Common myeloid progenitor, CD34-positive (primary cell): ENCODE measurements around the gene MEF2C.

Experiments
- CTCF ChIA-PET: fragments of 350-600 bp; sonication (Branson Sonifier 250); formaldehyde crosslinking; loops from one replicate; lab custom pipeline; 2021; ENCODE audit warnings: antibody characterized with exemption; lab: Charles Lee
- POLR2A ChIA-PET: fragments of 350-600 bp; sonication (Branson Sonifier 250); formaldehyde crosslinking; loops from one replicate; lab custom pipeline; 2021; ENCODE audit warnings: antibody characterized with exemption; lab: Charles Lee
- DNase-seq, 3 donors: peaks; one replicate each; pipeline versions ENCODE4 v3.0.0 to v3.0.0-alpha.2; 2013
- H3K27ac ChIP-seq, 2 experiments: 1 replicate in 1 of 2; 2 replicates in 1 of 2; pipeline ENCODE4 v1.7.0; 2013; ENCODE audit warnings: inconsistent platforms in 2 of 2, low read length in 2 of 2, mild to moderate bottlenecking in 2 of 2, low read depth in 1 of 2, moderate library complexity in 1 of 2; ENCODE audit not compliant: severe bottlenecking in 2 of 2, insufficient read depth in 1 of 2, poor library complexity in 1 of 2
- H3K27me3 ChIP-seq, 5 experiments: replicated peaks in 2 of 5; 1 replicate in 3 of 5; 2 replicates in 2 of 5; pipeline versions ENCODE4 v1.6.1 to v1.7.0; 2013; ENCODE audit warnings: low read length in 4 of 5, mild to moderate bottlenecking in 2 of 5, moderate library complexity in 2 of 5, inconsistent platforms in 1 of 5; ENCODE audit not compliant: insufficient read depth in 5 of 5, control insufficient read depth in 4 of 5
- H3K36me3 ChIP-seq, 4 experiments: 1 replicate in 2 of 4; 2 replicates in 2 of 4; pipeline versions ENCODE4 v1.6.1 to v1.7.0; 2013; ENCODE audit warnings: low read length in 3 of 4, control low read depth in 1 of 4, mild to moderate bottlenecking in 1 of 4; ENCODE audit not compliant: control insufficient read depth in 4 of 4, insufficient read depth in 4 of 4
- H3K4me1 ChIP-seq, 4 experiments: 1 replicate in 3 of 4; 2 replicates in 1 of 4; pipeline versions ENCODE4 v1.6.1 to v1.7.1; 2013; ENCODE audit warnings: low read length in 3 of 4, mild to moderate bottlenecking in 3 of 4, control low read depth in 1 of 4, inconsistent platforms in 1 of 4, moderate library complexity in 1 of 4; ENCODE audit not compliant: control insufficient read depth in 4 of 4, insufficient read depth in 4 of 4; ENCODE audit errors: control extremely low read depth in 1 of 4
- H3K4me3 ChIP-seq, 7 experiments: 1 replicate in 4 of 7; 2 replicates in 3 of 7; pipeline versions ENCODE4 v1.5.1 to v1.7.0; 2013; ENCODE audit warnings: mild to moderate bottlenecking in 7 of 7, low read length in 6 of 7, moderate library complexity in 6 of 7, inconsistent platforms in 2 of 7, low read depth in 2 of 7, control low read depth in 1 of 7; ENCODE audit not compliant: insufficient read depth in 4 of 7, control insufficient read depth in 1 of 7; ENCODE audit errors: extremely low read depth in 1 of 7
- H3K9me3 ChIP-seq, 5 experiments: 1 replicate in 4 of 5; 2 replicates in 1 of 5; pipeline versions ENCODE4 v1.6.1 to v1.7.1; 2013; ENCODE audit warnings: low read length in 4 of 5, mild to moderate bottlenecking in 2 of 5, inconsistent platforms in 1 of 5, low read depth in 1 of 5, moderate library complexity in 1 of 5; ENCODE audit not compliant: control insufficient read depth in 4 of 5, insufficient read depth in 2 of 5; ENCODE audit errors: control extremely low read depth in 1 of 5
- WGBS: methylation state at CpG from one replicate; pipeline ENCODE4 v1.1.5; 2013; ENCODE audit not compliant: insufficient coverage; 5-methylcytosine and 5-hydroxymethylcytosine counted together

MEF2C gene

DNA sequence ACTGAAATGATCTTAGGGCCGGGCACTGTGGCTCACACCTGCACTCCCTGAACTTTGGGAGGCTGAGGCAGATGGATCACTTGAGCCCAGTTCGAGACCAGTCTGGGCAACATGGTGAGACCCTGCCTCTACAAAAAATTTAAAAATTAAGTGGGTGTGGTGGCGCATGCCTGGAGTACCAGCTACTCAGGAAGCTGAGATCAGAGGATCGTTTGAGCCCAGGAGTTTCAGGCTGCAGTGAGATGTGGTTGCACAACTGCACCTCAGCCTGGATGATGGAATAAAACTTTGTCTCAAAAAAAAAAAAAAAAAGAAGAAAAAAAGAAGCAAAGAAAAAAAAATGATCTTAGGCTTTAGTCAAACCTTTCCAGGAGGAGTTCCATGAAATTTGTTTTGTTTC lies 41.8 kb downstream of the MEF2C start:
- Histone ChIP-seq H3K4me1 (peaks cover 2 to 16% (median 5%) of the 10 kb centered on the region in 4 experiments), H3K27me3 (no peaks in the 10 kb centered on the region), H3K36me3 (peaks cover 0 to 22% (median 4%) of the 10 kb centered on the region in 4 experiments), H3K9me3 (no peaks in the 10 kb centered on the region), H3K27ac (no peak overlapping the region), H3K4me3 (no peak overlapping the region)
- ChIA-PET CTCF (no interaction called here), POLR2A (no interaction called here)
- WGBS, result 89% methylated on average over 2 of the region's 4 CpGs
- DNase-seq, result no peak

- CTCF ChIA-PET, result no interaction called here
- POLR2A ChIA-PET, result no interaction called here
These were observed 42.5 kb downstream of the MEF2C start for GRCh38 chr5:88840495-88840894.

GRCh38 chr5:88839238-88839637 lies 43.7 kb downstream of the MEF2C start:
- H3K27ac ChIP-seq, result no peak overlapping the region
- 100% methylated on average over 1 of the region's 4 CpGs for WGBS
- no peak overlapping the region for H3K4me3 ChIP-seq
- ChIA-PET POLR2A (interaction anchor here (0.7 kb wide), 1 partner anchor 14 kb away, joined by 3 read pairs; no protein-coding TSS in a partner anchor), CTCF (no interaction called here)
- H3K9me3 ChIP-seq, result no peaks in the 10 kb centered on the region
- peaks cover 1 to 18% (median 8%) of the 10 kb centered on the region in 4 experiments for H3K36me3 ChIP-seq
- no peak for DNase-seq
- peaks cover 2 to 20% (median 8%) of the 10 kb centered on the region in 4 experiments for H3K4me1 ChIP-seq
- no peaks in the 10 kb centered on the region for H3K27me3 ChIP-seq

More at GRCh38 chr5:88840495-88840894, 42.5 kb downstream of the MEF2C start:
- no peak overlapping the region for H3K4me3 ChIP-seq
- H3K36me3 ChIP-seq, result peaks cover 0 to 23% (median 5%) of the 10 kb centered on the region in 4 experiments
- H3K9me3 ChIP-seq, result no peaks in the 10 kb centered on the region
- peaks cover 2 to 17% (median 5%) of the 10 kb centered on the region in 4 experiments for H3K4me1 ChIP-seq
- no peak for DNase-seq
- no peak overlapping the region for H3K27ac ChIP-seq
- H3K27me3 ChIP-seq, result no peaks in the 10 kb centered on the region

- WGBS, result 100% methylated on average over 1 of the region's 1 CpG
- H3K27me3 ChIP-seq, result no peaks in the 10 kb centered on the region
- H3K27ac ChIP-seq, result no peak overlapping the region
- H3K9me3 ChIP-seq, result no peaks in the 10 kb centered on the region
- no peak for DNase-seq
- ChIA-PET CTCF (interaction anchor here (0.7 to 1.1 kb wide), 3 partner anchors 9 to 106 kb away, joined by 3 read pairs; no protein-coding TSS in a partner anchor), POLR2A (interaction anchor here (0.7 kb wide), 1 partner anchor 14 kb away, joined by 3 read pairs; no protein-coding TSS in a partner anchor)
- peaks cover 9 to 28% (median 15%) of the 10 kb centered on the region in 4 experiments for H3K4me1 ChIP-seq
- H3K36me3 ChIP-seq, result peaks cover 1 to 14% (median 8%) of the 10 kb centered on the region in 4 experiments
- no peak overlapping the region for H3K4me3 ChIP-seq
These were observed 44.5 kb downstream of the MEF2C start for GRCh38 chr5:88838500-88838899.

GRCh38 chr5:88837817-88838216 lies 45.2 kb downstream of the MEF2C start:
- ChIA-PET CTCF (interaction anchor here (0.7 to 1.6 kb wide), 5 partner anchors 8 to 105 kb away, joined by 3 to 4 read pairs (median 3); no protein-coding TSS in a partner anchor), POLR2A (interaction anchor here (0.6 kb wide), 1 partner anchor 91 kb away, joined by 3 read pairs; no protein-coding TSS in a partner anchor)
- no peaks in the 10 kb centered on the region for H3K9me3 ChIP-seq
- no peak overlapping the region for H3K27ac ChIP-seq
- H3K36me3 ChIP-seq, result peaks cover 1 to 14% (median 8%) of the 10 kb centered on the region in 4 experiments
- no peak for DNase-seq
- peaks cover 14 to 35% (median 16%) of the 10 kb centered on the region in 4 experiments for H3K4me1 ChIP-seq
- no peaks in the 10 kb centered on the region for H3K27me3 ChIP-seq
- no peak overlapping the region for H3K4me3 ChIP-seq
- WGBS, result no CpG with 5 or more reads among the region's 1 CpG

DNA sequence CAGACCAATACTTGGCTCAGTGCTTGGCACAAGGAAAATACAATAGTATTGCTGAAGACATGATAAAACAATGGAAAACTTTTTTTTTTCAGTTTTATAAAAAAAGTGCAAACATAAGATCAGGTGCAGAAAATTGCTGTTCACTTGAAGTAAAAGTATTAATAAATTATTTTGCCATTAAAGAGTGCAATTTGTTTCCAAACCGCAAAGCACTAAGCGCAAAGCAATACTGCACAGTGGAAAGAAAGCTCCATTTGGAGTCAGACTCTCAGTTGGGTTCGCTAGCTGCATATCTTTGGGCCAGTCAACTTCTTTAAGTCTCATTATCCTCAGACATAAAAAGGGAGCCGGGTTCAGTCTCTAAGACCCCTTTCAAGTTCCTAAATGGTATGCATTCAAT lies 45.8 kb downstream of the MEF2C start:
- no peak overlapping the region for H3K4me3 ChIP-seq
- WGBS, result 96% methylated on average over 3 of the region's 4 CpGs

More for the DNA sequence above, 45.8 kb downstream of the MEF2C start:
- H3K9me3 ChIP-seq, result no peaks in the 10 kb centered on the region
- ChIA-PET CTCF (interaction anchor here (0.7 to 1.6 kb wide), 4 partner anchors 9 to 103 kb away, joined by 3 to 5 read pairs (median 4); no protein-coding TSS in a partner anchor), POLR2A (interaction anchor here (0.7 kb wide), 1 partner anchor 10 kb away, joined by 4 read pairs; no protein-coding TSS in a partner anchor)
- peaks cover 1 to 14% (median 8%) of the 10 kb centered on the region in 4 experiments for H3K36me3 ChIP-seq
- H3K27me3 ChIP-seq, result no peaks in the 10 kb centered on the region
- H3K27ac ChIP-seq, result no peak overlapping the region
- DNase-seq, result no peak
- H3K4me1 ChIP-seq, result peaks cover 14 to 37% (median 18%) of the 10 kb centered on the region in 4 experiments
